ENCODE measurements around the gene AMELX.

Gene AMELX

GRCh38 chrX:11293113-11293512 lies at the start of gene AMELX:
TSS of gene AMELX (plus strand) at chrX:11293413. CDS start at chrX:11294789, 1,376 bp downstream.
- Mint-ChIP-seq H3K27me3 (no peaks in the 10 kb centered on the region), H3K36me3 (no peaks in the 10 kb centered on the region), H3K27ac (no peak within 1 kb of the TSS), H3K9me3 (ENCODE audit: low read depth) (no peaks in the 10 kb centered on the region), H3K4me1 (ENCODE audit: low read depth) (no peaks in the 10 kb centered on the region), H3K4me3 (no peak within 1 kb of the TSS)

- Mint-ChIP-seq H3K27ac (no peak overlapping the region), H3K27me3 (peaks cover 5% of the 10 kb centered on the region), H3K36me3 (no peaks in the 10 kb centered on the region), H3K9me3 (ENCODE audit: low read depth) (no peaks in the 10 kb centered on the region), H3K4me1 (ENCODE audit: low read depth) (no peaks in the 10 kb centered on the region), H3K4me3 (no peak overlapping the region)
These were observed 48.6 kb upstream of the AMELX start for GRCh38 chrX:11244636-11245035.

DNA sequence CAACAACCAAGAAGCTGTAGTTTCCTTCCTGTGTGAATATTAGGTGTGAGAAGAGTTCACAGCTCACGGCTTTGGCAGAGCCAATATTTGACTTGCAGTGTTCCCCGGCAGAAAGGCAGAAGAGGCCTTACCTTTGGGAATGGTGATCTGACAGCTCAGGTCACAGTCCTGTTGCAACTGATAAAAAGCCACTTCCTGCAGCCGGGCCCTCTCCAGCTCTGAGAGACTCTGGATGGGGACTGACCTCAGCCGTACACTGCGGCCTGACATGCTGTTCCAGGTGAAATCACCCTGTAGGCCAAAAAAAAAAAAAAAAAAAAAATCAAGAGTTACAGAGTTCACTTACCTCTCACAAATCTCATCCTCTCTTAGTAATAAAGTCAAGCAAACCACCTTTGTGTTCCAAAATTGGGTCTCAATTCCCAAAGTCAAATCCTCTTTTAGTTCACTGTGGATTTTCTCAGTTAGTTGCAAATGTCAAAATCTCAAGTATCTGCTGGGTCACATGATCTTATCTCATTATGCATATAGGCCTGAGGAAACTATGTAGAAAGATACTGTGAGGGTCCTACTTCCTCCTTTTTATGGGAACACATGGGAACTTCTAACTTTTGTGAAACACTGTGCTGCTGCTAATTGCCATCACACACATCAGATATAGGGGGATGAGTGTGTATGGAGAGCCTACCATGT lies 38.6 kb upstream of the AMELX start:
- no peak overlapping the region for H3K27ac Mint-ChIP-seq
- no peak overlapping the region for H3K4me3 Mint-ChIP-seq
- H3K4me1 Mint-ChIP-seq (ENCODE audit: low read depth), result no peaks in the 10 kb centered on the region
- H3K9me3 Mint-ChIP-seq (ENCODE audit: low read depth), result no peaks in the 10 kb centered on the region
- H3K27me3 Mint-ChIP-seq, result no peaks in the 10 kb centered on the region
- H3K36me3 Mint-ChIP-seq, result no peaks in the 10 kb centered on the region

GRCh38 chrX:11257290-11257689 lies 35.9 kb upstream of the AMELX start:
- Mint-ChIP-seq H3K27ac (no peak overlapping the region), H3K4me3 (no peak overlapping the region), H3K4me1 (ENCODE audit: low read depth) (no peaks in the 10 kb centered on the region), H3K9me3 (ENCODE audit: low read depth) (no peaks in the 10 kb centered on the region), H3K27me3 (no peaks in the 10 kb centered on the region), H3K36me3 (no peaks in the 10 kb centered on the region)

DNA sequence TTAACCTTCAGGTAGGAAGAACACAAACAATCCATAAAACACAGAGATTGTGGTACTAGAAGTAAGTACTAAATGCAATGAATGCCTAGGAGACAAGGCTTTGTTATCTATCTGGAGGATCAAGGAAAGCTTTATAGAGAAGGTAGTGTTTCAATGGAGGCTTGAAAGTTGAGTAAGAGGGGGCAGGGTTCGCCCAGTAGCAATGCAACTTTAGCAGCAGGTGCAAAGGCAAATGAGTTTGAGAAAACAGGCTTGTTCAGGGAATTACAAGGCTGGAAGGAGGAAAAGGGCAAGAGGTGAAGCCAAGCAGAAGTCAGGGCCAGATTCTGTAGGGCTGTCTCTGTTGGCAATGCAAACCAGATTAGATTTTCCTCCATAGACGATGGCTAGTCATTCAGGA lies 35.5 kb upstream of the AMELX start:
- Mint-ChIP-seq H3K27ac (no peak overlapping the region), H3K27me3 (no peaks in the 10 kb centered on the region), H3K9me3 (ENCODE audit: low read depth) (no peaks in the 10 kb centered on the region), H3K4me1 (ENCODE audit: low read depth) (no peaks in the 10 kb centered on the region), H3K4me3 (no peak overlapping the region), H3K36me3 (no peaks in the 10 kb centered on the region)

GRCh38 chrX:11259437-11259836 lies 33.8 kb upstream of the AMELX start:
- no peaks in the 10 kb centered on the region for H3K36me3 Mint-ChIP-seq
- H3K4me1 Mint-ChIP-seq (ENCODE audit: low read depth), result no peaks in the 10 kb centered on the region
- H3K27me3 Mint-ChIP-seq, result no peaks in the 10 kb centered on the region

GRCh38 chrX:11261260-11261659 lies 32.0 kb upstream of the AMELX start:
- no peaks in the 10 kb centered on the region for H3K4me1 Mint-ChIP-seq (ENCODE audit: low read depth)
- no peaks in the 10 kb centered on the region for H3K27me3 Mint-ChIP-seq
- H3K9me3 Mint-ChIP-seq (ENCODE audit: low read depth), result no peaks in the 10 kb centered on the region
- H3K27ac Mint-ChIP-seq, result no peak overlapping the region
- H3K4me3 Mint-ChIP-seq, result no peak overlapping the region
- no peaks in the 10 kb centered on the region for H3K36me3 Mint-ChIP-seq

More at GRCh38 chrX:11259437-11259836, 33.8 kb upstream of the AMELX start:
- Mint-ChIP-seq H3K9me3 (ENCODE audit: low read depth) (no peaks in the 10 kb centered on the region), H3K27ac (no peak overlapping the region), H3K4me3 (no peak overlapping the region)

DNA sequence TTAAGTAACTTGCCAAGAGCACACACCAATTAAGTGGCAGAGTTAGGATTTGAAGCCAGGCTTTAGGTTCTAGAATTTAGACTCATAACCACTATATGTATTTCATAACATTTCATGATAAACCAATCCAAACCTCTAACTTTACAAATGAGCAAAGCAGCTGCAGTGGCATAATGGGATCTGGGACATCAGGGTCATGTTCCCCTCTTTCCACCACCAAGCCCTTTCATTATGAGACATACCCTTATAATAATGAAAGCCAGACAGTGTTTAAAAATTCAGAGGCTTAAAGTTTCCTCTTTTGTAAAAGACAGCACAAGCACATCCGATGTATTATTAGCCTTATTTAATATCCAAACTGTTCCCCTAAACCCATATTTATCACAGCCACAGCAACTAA lies 28.3 kb upstream of the AMELX start:
- no peak overlapping the region for H3K27ac Mint-ChIP-seq
- no peak overlapping the region for H3K4me3 Mint-ChIP-seq
- H3K9me3 Mint-ChIP-seq (ENCODE audit: low read depth), result no peaks in the 10 kb centered on the region
- no peaks in the 10 kb centered on the region for H3K36me3 Mint-ChIP-seq
- no peaks in the 10 kb centered on the region for H3K27me3 Mint-ChIP-seq
- H3K4me1 Mint-ChIP-seq (ENCODE audit: low read depth), result no peaks in the 10 kb centered on the region

- H3K36me3 Mint-ChIP-seq, result no peaks in the 10 kb centered on the region
- no peaks in the 10 kb centered on the region for H3K9me3 Mint-ChIP-seq (ENCODE audit: low read depth)
- no peak overlapping the region for H3K27ac Mint-ChIP-seq
- H3K4me1 Mint-ChIP-seq (ENCODE audit: low read depth), result no peaks in the 10 kb centered on the region
- H3K4me3 Mint-ChIP-seq, result no peak overlapping the region
- no peaks in the 10 kb centered on the region for H3K27me3 Mint-ChIP-seq
These were observed 27.9 kb upstream of the AMELX start for GRCh38 chrX:11265352-11265751.

- no peak overlapping the region for H3K27ac Mint-ChIP-seq
These were observed 26.6 kb upstream of the AMELX start for GRCh38 chrX:11266573-11267003.

GRCh38 chrX:11267425-11267824 lies 25.8 kb upstream of the AMELX start:
- Mint-ChIP-seq H3K9me3 (ENCODE audit: low read depth) (no peaks in the 10 kb centered on the region), H3K4me1 (ENCODE audit: low read depth) (no peaks in the 10 kb centered on the region), H3K4me3 (no peak overlapping the region), H3K36me3 (no peaks in the 10 kb centered on the region), H3K27me3 (no peaks in the 10 kb centered on the region), H3K27ac (no peak overlapping the region)

More at GRCh38 chrX:11266573-11267003, 26.6 kb upstream of the AMELX start:
- Mint-ChIP-seq H3K4me3 (no peak overlapping the region), H3K36me3 (no peaks in the 10 kb centered on the region), H3K4me1 (ENCODE audit: low read depth) (no peaks in the 10 kb centered on the region), H3K9me3 (ENCODE audit: low read depth) (no peaks in the 10 kb centered on the region), H3K27me3 (no peaks in the 10 kb centered on the region)

GRCh38 chrX:11269006-11269405 lies 24.2 kb upstream of the AMELX start:
- H3K27me3 Mint-ChIP-seq, result no peaks in the 10 kb centered on the region

GRCh38 chrX:11269996-11270395 lies 23.2 kb upstream of the AMELX start:
- no peaks in the 10 kb centered on the region for H3K27me3 Mint-ChIP-seq
- no peaks in the 10 kb centered on the region for H3K9me3 Mint-ChIP-seq (ENCODE audit: low read depth)
- no peaks in the 10 kb centered on the region for H3K4me1 Mint-ChIP-seq (ENCODE audit: low read depth)
- no peak overlapping the region for H3K4me3 Mint-ChIP-seq
- no peaks in the 10 kb centered on the region for H3K36me3 Mint-ChIP-seq
- H3K27ac Mint-ChIP-seq, result no peak overlapping the region

More at GRCh38 chrX:11269006-11269405, 24.2 kb upstream of the AMELX start:
- Mint-ChIP-seq H3K27ac (no peak overlapping the region), H3K9me3 (ENCODE audit: low read depth) (no peaks in the 10 kb centered on the region), H3K36me3 (no peaks in the 10 kb centered on the region), H3K4me3 (no peak overlapping the region), H3K4me1 (ENCODE audit: low read depth) (no peaks in the 10 kb centered on the region)

- Mint-ChIP-seq H3K4me3 (no peak overlapping the region), H3K9me3 (ENCODE audit: low read depth) (no peaks in the 10 kb centered on the region), H3K27me3 (no peaks in the 10 kb centered on the region), H3K36me3 (no peaks in the 10 kb centered on the region), H3K27ac (no peak overlapping the region), H3K4me1 (ENCODE audit: low read depth) (no peaks in the 10 kb centered on the region)
These were observed 20.9 kb upstream of the AMELX start for GRCh38 chrX:11272290-11272689.

GRCh38 chrX:11272863-11273262 lies 20.4 kb upstream of the AMELX start:
- Mint-ChIP-seq H3K4me3 (no peak overlapping the region), H3K4me1 (ENCODE audit: low read depth) (no peaks in the 10 kb centered on the region)

DNA sequence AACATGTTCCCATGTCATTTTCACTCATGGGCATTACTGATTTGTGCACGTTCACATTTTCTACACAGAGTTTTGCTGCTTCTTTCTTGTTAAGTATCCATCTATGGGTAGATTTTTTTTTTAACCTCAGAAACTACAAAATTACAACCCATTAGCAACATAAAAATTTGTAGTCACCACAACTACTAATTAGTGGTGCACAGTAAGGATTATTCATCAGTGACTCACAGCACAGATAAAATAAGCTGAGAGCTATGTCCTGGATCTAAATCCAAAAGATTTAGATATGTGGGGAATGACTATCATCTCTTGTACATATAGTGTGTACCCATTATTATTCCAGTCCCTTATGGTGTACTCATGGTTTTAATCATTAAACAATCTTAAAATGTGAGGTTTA lies 19.7 kb upstream of the AMELX start:
- H3K27ac Mint-ChIP-seq, result no peak overlapping the region
- H3K9me3 Mint-ChIP-seq (ENCODE audit: low read depth), result no peaks in the 10 kb centered on the region
- H3K36me3 Mint-ChIP-seq, result no peaks in the 10 kb centered on the region
- H3K27me3 Mint-ChIP-seq, result no peaks in the 10 kb centered on the region
- no peaks in the 10 kb centered on the region for H3K4me1 Mint-ChIP-seq (ENCODE audit: low read depth)
- no peak overlapping the region for H3K4me3 Mint-ChIP-seq

More at GRCh38 chrX:11272863-11273262, 20.4 kb upstream of the AMELX start:
- Mint-ChIP-seq H3K9me3 (ENCODE audit: low read depth) (no peaks in the 10 kb centered on the region), H3K27ac (no peak overlapping the region), H3K27me3 (no peaks in the 10 kb centered on the region), H3K36me3 (no peaks in the 10 kb centered on the region)
